HG03139 (cell line): Measurements from ENCODE around the gene CTIF.
"Not testable (repeated sequence)": the region's sequence is repeated elsewhere in the genome, so short reads cannot be mapped to it uniquely, and the experiment has no call there.

Experiments
- ATAC-seq: cut with Tn5 transposase; IDR thresholded peaks from one replicate; pipeline ENCODE4 v1.9.1; 2021; ENCODE audit not compliant: unreplicated experiment

CTIF gene

DNA sequence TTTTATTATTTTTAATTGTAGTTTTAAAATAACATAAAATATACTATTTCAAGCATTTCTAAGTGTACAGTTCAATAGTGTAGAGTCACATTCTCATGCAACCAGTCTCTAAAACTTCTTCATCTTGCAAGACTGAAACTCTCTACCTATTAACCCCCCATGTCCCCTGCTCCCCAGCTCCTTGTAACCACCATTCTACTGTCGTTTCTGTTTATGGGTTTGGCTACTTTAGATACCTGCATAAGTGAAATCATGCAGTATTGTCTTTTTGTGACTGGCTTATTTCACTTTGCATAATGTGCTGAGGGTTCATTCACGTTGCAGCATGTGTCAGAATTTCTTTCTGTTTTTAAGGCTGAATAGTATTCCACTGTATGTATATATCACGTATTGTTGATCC, 272.6 kb downstream of the CTIF start:
- ATAC-seq: no peak

DNA sequence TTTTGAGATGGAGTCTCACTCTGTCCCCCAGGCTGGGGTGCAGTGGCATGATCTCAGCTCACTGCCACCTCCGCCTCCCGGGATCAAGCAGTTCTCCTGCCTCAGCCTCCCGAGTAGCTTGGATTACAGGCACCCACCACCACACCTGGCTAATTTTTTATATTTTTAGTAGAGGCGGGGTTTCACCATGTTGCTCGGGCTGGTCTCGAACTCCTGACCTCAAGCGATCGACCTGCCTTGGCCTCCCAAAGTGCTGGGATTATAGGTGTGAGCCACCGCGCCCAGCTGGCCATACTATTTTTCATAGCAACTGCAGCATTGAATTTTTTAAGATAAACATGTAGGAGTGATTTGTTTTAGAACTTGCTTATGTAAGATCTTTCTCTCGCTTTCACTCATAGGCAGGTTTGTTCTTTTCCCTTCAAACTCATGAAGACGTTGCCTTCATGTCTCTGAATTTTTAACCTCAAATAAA, 273.2 kb downstream of the CTIF start:
- ATAC-seq: not testable (repeated sequence)

- no peak for ATAC-seq
These were observed 274.5 kb downstream of the CTIF start for GRCh38 chr18:48813321-48813720.

DNA sequence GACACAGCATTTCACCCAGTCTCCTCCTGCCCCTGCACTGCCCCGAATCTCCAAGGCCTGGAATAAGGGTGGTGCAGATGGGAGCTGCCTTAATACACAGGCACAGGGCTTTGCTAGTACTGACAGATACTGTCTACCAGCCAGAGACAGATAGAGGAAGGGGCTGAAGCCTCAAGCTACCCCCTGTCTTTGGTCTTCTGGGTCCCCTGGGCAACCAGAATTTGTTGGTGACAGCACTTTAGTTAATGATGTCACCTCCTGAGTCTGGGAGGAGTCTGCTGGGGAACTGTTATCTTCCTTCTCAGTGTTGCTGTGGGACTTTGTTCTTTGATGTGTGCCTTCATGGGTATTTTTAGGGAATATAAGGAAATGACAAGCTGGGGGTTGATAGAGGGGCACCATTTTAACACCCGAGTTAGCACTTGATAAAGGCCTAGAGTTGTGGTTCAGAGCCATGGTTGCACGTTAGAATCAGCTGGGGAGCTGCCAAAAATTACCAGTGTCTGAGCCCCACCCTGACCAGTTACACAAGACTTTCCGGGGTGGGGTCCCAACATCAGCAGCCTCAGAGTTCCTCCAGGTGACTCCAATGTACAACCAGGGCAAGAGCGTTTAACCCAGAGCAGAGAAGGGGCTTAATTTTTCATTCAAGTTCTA, 275.1 kb downstream of the CTIF start:
- no peak for ATAC-seq

GRCh38 chr18:48814490-48815178, 275.8 kb downstream of the CTIF start:
- ATAC-seq: no peak

DNA sequence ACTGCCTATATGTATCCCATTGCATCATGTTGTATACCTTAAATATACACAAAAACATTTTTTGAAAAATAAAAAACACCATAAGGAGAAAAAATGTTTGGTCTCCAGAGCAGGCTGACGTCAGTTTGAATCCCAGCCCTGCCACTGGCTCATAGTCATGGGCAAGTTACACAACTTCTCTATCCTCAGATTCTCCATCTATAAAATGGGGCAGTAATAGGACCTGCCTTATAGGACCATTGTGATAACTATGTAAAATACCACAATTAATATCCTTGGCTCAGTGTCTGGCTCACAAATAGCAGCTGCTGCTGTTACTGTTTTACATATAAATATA, 276.3 kb downstream of the CTIF start:
- ATAC-seq: no peak

GRCh38 chr18:48815581-48816324, 276.9 kb downstream of the CTIF start:
- no peak for ATAC-seq

GRCh38 chr18:48816554-48816953, 277.7 kb downstream of the CTIF start:
- ATAC-seq: no peak

GRCh38 chr18:48817021-48817461, 278.2 kb downstream of the CTIF start:
- ATAC-seq: no peak

DNA sequence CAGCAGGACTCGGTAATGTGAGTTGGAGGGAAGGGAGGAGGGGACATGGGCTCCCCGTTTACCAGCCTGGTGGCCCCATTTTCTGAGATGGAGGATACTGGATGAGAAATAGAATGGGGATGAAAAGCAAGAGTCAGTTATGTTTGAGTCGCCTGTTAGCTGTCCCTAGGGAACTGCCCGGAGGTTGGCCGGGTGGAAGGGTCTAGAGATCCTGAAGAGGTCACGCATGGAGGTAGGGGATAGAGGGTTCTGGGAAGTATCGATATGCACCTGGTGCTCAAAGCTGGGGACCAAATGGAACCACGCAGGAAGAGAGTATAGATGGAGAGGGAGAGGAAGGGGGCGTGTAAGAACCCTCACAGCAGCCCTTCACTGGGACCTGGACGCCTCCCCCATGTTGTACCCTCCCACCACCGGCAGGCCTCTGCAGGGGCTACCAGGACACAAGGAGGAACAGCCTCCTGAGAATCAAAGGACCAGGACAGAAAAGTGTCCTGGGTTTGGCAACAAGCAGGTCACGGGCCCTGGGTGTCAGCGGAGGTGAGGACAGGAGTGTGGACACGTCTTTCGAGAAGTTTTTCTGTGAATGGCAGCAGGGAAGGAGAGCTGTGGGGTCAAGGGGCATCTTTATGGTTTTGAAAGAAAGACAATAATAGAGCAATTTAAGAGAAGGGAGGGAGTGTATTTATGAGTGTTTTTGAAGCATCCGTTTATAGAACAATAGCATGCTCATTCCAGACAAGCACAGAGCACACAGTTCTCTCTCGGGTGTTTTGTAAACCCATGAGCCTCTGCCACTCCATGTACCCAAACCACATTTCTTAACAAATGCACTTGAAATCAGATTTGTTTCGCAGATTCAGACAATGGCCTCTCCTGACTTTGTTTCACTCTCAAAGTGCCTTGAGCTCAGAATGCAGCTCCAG, 279.8 kb downstream of the CTIF start:
- no peak for ATAC-seq

- no peak for ATAC-seq
These were observed 280.4 kb downstream of the CTIF start for GRCh38 chr18:48819276-48819675.

- ATAC-seq: no peak
These were observed 281.1 kb downstream of the CTIF start for GRCh38 chr18:48819781-48820482.

GRCh38 chr18:48820483-48821250, 281.8 kb downstream of the CTIF start:
- ATAC-seq: peak; percentile 87

DNA sequence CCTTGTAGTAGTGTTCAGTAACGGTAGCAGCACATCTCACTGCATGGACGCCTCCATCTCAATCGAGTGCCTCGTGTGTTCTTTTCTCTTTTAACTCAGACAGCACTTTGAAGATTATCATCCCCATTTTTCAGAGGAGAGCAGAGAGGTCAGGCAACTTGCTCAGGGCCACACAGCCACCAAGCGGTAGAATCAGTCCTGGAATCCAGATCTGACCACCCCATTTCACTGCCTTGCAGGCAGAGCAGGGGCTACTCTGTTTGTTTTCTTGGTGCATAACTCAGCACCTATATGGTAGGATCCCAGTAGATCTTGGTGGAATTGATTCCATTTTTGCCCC, 282.4 kb downstream of the CTIF start:
- no peak for ATAC-seq

GRCh38 chr18:48821845-48822244, 283.0 kb downstream of the CTIF start:
- no peak for ATAC-seq

- ATAC-seq: no peak
These were observed 285.6 kb downstream of the CTIF start for GRCh38 chr18:48824231-48824970.

DNA sequence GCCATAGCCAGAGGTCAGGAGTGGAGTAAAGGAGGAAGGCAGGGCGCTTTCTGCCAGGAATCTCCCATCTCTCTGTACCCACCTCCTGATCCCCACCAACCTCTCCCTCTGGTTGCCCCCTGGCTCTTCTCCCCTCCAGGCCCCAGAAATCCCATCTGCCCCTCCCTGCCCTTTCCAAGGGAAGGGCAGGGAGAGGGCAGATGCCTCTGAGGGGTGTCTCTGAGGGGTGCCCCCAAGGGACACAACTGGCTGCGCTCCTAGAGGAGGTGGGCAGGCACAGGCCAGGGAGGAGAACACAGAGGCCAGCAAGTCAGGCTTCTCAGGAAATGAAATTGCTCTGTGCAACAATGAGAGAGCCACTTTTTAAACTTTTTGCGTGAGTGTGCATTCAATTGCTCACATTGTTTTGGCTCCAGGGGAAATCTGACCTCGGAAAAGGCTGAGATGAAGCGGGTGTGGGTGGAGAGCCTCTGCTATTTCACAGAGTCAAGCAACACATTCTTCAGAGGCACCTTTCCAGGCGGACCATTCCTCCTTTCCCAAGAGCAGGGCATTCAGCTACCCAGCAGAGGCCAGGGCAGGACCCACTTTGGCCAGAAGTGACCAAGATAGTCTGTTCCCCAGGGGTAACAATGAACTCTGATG, 286.4 kb downstream of the CTIF start:
- ATAC-seq: no peak

- no peak for ATAC-seq
These were observed 287.4 kb downstream of the CTIF start for GRCh38 chr18:48826271-48826670.

DNA sequence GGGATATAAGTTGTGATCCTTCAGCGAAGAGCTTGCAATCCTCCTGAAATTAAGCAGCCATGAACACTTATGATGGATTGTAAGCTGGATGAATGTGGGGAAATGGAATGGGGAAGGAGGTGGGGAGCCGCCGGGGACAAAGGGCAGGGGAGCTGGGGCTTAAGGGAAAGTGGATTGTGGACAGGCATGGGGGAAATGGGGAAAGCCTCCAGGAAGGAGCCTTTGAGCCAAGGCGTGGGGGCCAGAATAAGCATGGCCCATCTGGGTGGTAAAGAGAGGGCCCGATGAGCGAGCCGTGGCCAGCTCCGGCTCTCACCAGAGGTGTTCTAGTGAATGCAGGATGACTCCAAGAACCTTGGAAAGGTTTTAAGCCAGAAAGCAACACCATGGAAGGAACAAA, 288.0 kb downstream of the CTIF start:
- ATAC-seq: no peak
